Tibial nerve (tissue), 4 donors: Measurements from ENCODE around the gene BRCA2. TPM values are rescaled to one million over a fixed set of nuclear protein-coding genes. Genes with fewer than 3 reads are reported as not detected.
A peak's percentile ranks its signal among the peaks of the same experiment; 100 is the strongest.

ENCODE experiments used
- DNase-seq, 2 donors: peaks; one replicate each; pipeline ENCODE4 v3.0.0-alpha.2; 2019; ENCODE audit warnings: low spot score in 2 of 2
- H3K27ac ChIP-seq, 4 donors: fragments of 200-600 bp; sonication (generic) in 3 of 4; one replicate each; pipeline ENCODE4 v1.5.1; 2017 to 2019; ENCODE audit warnings: mild to moderate bottlenecking in 1 of 4
- H3K27me3 ChIP-seq, 2 donors: fragments of 200-600 bp; sonication (generic) in 1 of 2; one replicate each; pipeline versions ENCODE4 v1.5.1 to v1.6.0; 2017 to 2019
- H3K36me3 ChIP-seq, 3 donors: fragments of 200-600 bp; sonication (generic); one replicate each; pipeline ENCODE4 v1.5.1; 2018 to 2019
- H3K4me1 ChIP-seq, 4 donors: fragments of 200-600 bp; sonication (generic) in 3 of 4; one replicate each; pipeline ENCODE4 v1.5.1; 2017 to 2019
- H3K4me3 ChIP-seq, 4 donors: fragments of 200-600 bp; sonication (generic) in 3 of 4; one replicate each; pipeline ENCODE4 v1.5.1; 2017 to 2019; ENCODE audit warnings: mild to moderate bottlenecking in 1 of 4, moderate library complexity in 1 of 4
- H3K9me3 ChIP-seq, 4 donors: fragments of 200-600 bp; sonication (generic) in 3 of 4; one replicate each; pipeline ENCODE4 v1.5.1; 2017 to 2019
- EP300 ChIP-seq, 2 donors: sonication (generic); formaldehyde crosslinking; IDR thresholded peaks; one replicate each; pipeline ENCODE4 v1.6.1; 2017; ENCODE audit warnings: antibody characterized with exemption in 2 of 2, mild to moderate bottlenecking in 1 of 2
- POLR2A ChIP-seq, 2 donors: fragments of 450-650 bp; IDR thresholded peaks; one replicate each; pipeline ENCODE4 v1.6.1; 2017; ENCODE audit warnings: antibody characterized with exemption in 2 of 2, mild to moderate bottlenecking in 2 of 2, moderate library complexity in 2 of 2
- WGBS, 2 donors: methylation state at CpG; one replicate each; pipeline ENCODE4 v1.1.5; 2018; 5-methylcytosine and 5-hydroxymethylcytosine counted together
- total RNA-seq, 4 donors: library from RNA; depleted of rRNA; stranded (reverse); fragments of >200 nt; gene quantifications; one replicate each; pipeline ENCODE4 v1.1.0, GENCODE V29; 2016
- TF ChIP-seq, protein P1 (sequence below), 5 experiments: fragments of 200-600 bp in 3 of 5; fragments of 450-650 bp in 2 of 5; sonication (generic) in 3 of 5; IDR thresholded peaks; one replicate each; pipeline ENCODE4 v1.5.1; 2016 to 2019; ENCODE audit warnings: antibody characterized with exemption in 5 of 5, mild to moderate bottlenecking in 3 of 5, moderate library complexity in 2 of 5

The BRCA2 gene
- total RNA-seq, 4 donors from 2014 or later, result 0.39 to 5.4 (median 2.1) TPM

DNA sequence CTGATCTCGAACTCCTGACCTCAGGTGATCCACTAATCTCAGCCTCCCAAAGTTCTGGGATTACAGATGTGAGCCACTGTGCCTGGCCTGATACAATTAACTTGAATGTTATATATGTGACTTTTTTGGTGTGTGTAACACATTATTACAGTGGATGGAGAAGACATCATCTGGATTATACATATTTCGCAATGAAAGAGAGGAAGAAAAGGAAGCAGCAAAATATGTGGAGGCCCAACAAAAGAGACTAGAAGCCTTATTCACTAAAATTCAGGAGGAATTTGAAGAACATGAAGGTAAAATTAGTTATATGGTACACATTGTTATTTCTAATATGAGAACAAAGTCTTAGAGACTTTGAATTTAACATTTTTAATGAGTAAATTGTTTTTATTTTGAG is 55.5 kb downstream of the BRCA2 start:
- 95 to 98% methylated on average over 2 of the region's 2 CpGs for WGBS, 2 donors

DNA sequence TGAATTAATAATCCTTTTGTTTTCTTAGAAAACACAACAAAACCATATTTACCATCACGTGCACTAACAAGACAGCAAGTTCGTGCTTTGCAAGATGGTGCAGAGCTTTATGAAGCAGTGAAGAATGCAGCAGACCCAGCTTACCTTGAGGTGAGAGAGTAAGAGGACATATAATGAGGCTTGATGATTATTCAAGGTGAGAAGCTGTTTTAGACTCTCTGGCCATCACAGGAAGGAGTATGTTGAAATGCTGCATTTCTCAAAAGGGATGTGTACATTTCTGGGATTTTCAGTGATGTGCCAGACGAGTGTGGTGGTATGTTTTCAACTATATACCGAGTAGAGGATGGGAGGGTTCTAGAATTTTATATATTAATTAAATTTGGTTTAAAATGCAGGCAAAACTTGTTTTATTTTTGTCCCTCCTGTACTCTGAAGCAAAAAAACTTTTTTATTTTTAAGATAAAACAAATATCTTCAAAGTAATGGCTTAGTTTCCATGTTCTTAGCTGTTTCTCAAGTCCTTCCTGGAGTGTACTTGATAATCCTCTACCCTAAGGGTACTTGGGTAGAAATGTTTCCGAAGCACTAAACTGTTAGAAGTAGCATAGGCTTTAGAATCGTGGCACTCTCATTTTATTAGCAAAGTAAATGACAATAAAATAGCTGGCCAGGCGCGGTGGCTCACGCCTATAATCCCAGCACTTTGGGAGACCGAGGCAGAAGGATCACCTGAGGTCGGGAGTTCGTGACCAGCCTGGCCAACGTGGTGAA is 61.5 kb downstream of the BRCA2 start:
- H3K36me3 ChIP-seq, result no peaks in the 10 kb centered on the region
- DNase-seq, result no peak
- TF ChIP-seq EP300 (IDR thresholded peaks at IDR 0.05) (no peak), POLR2A (IDR thresholded peaks at IDR 0.05) (no peak)
- TF ChIP-seq, protein P1, sequence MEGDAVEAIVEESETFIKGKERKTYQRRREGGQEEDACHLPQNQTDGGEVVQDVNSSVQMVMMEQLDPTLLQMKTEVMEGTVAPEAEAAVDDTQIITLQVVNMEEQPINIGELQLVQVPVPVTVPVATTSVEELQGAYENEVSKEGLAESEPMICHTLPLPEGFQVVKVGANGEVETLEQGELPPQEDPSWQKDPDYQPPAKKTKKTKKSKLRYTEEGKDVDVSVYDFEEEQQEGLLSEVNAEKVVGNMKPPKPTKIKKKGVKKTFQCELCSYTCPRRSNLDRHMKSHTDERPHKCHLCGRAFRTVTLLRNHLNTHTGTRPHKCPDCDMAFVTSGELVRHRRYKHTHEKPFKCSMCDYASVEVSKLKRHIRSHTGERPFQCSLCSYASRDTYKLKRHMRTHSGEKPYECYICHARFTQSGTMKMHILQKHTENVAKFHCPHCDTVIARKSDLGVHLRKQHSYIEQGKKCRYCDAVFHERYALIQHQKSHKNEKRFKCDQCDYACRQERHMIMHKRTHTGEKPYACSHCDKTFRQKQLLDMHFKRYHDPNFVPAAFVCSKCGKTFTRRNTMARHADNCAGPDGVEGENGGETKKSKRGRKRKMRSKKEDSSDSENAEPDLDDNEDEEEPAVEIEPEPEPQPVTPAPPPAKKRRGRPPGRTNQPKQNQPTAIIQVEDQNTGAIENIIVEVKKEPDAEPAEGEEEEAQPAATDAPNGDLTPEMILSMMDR (IDR thresholded peaks at IDR 0.05), result no peak
- H3K9me3 ChIP-seq, result no peaks in the 10 kb centered on the region
- no peak overlapping the region for H3K27ac ChIP-seq
- 91 to 93% methylated on average over 13 of the region's 13 CpGs for WGBS, 2 donors
- no peaks in the 10 kb centered on the region for H3K4me1 ChIP-seq
- H3K4me3 ChIP-seq, result no peak overlapping the region
- no peaks in the 10 kb centered on the region for H3K27me3 ChIP-seq

More for the DNA sequence above, 55.5 kb downstream of the BRCA2 start:
- DNase-seq, result no peak
- H3K4me1 ChIP-seq, result no peaks in the 10 kb centered on the region
- H3K27ac ChIP-seq, result no peak overlapping the region
- TF ChIP-seq EP300 (IDR thresholded peaks at IDR 0.05) (no peak), POLR2A (IDR thresholded peaks at IDR 0.05) (no peak)
- TF ChIP-seq, protein P1 (IDR thresholded peaks at IDR 0.05), result no peak
- H3K27me3 ChIP-seq, result no peaks in the 10 kb centered on the region
- H3K36me3 ChIP-seq, result no peaks in the 10 kb centered on the region
- no peak overlapping the region for H3K4me3 ChIP-seq
- no peaks in the 10 kb centered on the region for H3K9me3 ChIP-seq

DNA sequence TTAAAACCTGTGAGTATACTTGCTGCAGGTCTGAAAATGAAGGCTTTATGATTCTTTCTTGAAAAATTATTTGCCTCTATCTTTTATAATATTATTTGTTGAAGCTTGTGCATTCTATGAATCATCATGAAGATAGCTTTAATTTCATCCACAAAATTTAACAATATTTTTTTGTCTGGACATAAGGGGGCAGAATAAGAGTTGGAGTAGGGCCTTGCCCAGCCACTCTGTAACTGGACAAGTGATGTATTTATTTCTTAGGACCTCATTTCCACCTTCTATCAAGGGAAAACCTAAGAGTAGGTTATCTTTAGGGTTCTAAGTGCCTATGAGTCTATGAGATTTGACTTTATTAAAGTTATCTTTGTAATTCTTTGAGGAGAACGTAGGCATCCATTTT is 62.7 kb downstream of the BRCA2 start:
- H3K9me3 ChIP-seq, result no peaks in the 10 kb centered on the region
- no peaks in the 10 kb centered on the region for H3K36me3 ChIP-seq
- H3K27ac ChIP-seq, result no peak overlapping the region
- H3K4me3 ChIP-seq, result no peak overlapping the region
- DNase-seq, result no peak
- TF ChIP-seq POLR2A (IDR thresholded peaks at IDR 0.05) (no peak), EP300 (IDR thresholded peaks at IDR 0.05) (no peak)
- TF ChIP-seq, protein P1 (IDR thresholded peaks at IDR 0.05), result peak in 1 of 5 experiments; percentile 20
- no peaks in the 10 kb centered on the region for H3K27me3 ChIP-seq
- 77 to 89% methylated on average over 1 of the region's 1 CpG for WGBS, 2 donors
- H3K4me1 ChIP-seq, result no peaks in the 10 kb centered on the region

DNA sequence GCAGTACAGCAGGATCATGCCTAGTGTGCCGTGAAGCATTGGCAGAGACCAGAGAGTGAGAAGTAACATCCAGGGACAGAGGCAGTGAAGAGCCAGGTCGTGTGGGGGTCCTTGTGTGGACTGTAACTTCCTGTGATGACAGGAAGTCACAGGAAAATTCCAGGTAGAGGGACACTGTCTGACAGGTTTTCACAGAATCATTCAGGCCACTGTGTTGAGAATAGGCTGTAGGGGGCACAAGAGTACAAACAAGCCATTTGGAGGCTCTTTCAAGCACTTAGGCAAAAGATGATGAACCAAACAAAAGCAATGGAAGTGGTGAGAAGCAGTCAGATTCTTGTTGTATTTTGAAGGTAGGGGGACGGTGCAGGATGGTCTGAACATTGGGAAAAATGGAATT is 66.2 kb downstream of the BRCA2 start:
- H3K4me1 ChIP-seq, result no peaks in the 10 kb centered on the region
- no peak overlapping the region for H3K27ac ChIP-seq
- H3K9me3 ChIP-seq, result no peaks in the 10 kb centered on the region
- 61 to 62% methylated on average over 3 of the region's 3 CpGs for WGBS, 2 donors
- TF ChIP-seq POLR2A (IDR thresholded peaks at IDR 0.05) (no peak), EP300 (IDR thresholded peaks at IDR 0.05) (peak in 1 of 2 donors; percentile 29)
- TF ChIP-seq, protein P1 (IDR thresholded peaks at IDR 0.05), result peak; percentile 24 to 60 (median 42)
- H3K4me3 ChIP-seq, result no peak overlapping the region
- no peaks in the 10 kb centered on the region for H3K36me3 ChIP-seq
- peak in 1 of 2 donors; percentile 26 for DNase-seq
- no peaks in the 10 kb centered on the region for H3K27me3 ChIP-seq

DNA sequence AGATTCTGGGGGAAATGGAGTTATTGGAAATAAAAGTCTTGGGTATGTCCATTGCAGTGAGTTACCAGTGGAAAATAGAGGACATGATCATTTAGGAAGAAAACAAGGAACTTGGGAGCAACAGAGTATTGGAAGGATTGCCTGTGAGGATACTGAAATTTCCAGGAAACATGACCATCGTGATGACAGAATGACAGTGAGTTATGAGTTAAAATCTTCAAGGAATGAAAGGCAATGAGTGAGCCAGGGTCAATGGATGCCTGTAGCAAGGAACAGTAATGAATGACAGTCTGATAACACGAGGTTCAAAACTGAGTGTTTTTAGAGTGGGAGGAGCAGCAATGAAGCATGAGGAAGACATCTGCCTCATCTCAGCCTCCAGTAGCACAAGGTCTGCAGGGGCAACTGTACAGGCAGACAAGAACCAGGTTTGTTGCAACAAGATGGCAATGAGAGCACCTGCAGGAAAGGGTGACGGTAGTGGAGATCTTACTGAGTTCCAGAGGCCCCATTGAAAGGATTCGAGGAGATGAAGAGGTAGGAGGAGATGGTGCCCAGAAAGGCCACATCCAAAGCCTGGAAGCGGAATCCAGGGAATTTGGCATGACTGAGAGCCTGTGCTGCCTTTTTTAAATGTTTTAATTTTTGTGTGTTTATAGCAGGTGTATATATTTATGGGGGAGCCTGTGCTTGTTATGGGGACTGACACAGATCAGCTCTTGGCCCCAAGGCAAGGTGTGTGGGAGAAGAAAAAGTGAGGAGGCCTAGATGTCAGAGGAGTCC is 68.7 kb downstream of the BRCA2 start:
- TF ChIP-seq, protein P1 (IDR thresholded peaks at IDR 0.05), result no peak
- TF ChIP-seq POLR2A (IDR thresholded peaks at IDR 0.05) (no peak), EP300 (IDR thresholded peaks at IDR 0.05) (no peak)
- no peak overlapping the region for H3K27ac ChIP-seq
- no peak for DNase-seq
- no peaks in the 10 kb centered on the region for H3K27me3 ChIP-seq
- no peaks in the 10 kb centered on the region for H3K4me1 ChIP-seq
- no peak overlapping the region for H3K4me3 ChIP-seq
- H3K9me3 ChIP-seq, result no peaks in the 10 kb centered on the region
- no peaks in the 10 kb centered on the region for H3K36me3 ChIP-seq
- WGBS, 2 donors, result 72 to 73% methylated on average over 5 of the region's 5 CpGs
